22Rv1 (cell line): Measurements from ENCODE around the gene PLCXD1.

Experiments used
- ZFX ChIP-seq: fragments of 450-650 bp; IDR thresholded peaks from 2 replicates; pipeline ENCODE4 v1.6.1; 2017; ENCODE audit warnings: antibody characterized with exemption, borderline replicate concordance
- TF ChIP-seq, protein P1 (sequence below): fragments of 450-650 bp; IDR thresholded peaks from 2 replicates; pipeline ENCODE4 v1.5.1; 2017; ENCODE audit warnings: mild to moderate bottlenecking

GRCh38 chrX:313546-313945, 32.4 kb downstream of the PLCXD1 start:
- TF ChIP-seq, protein P1, sequence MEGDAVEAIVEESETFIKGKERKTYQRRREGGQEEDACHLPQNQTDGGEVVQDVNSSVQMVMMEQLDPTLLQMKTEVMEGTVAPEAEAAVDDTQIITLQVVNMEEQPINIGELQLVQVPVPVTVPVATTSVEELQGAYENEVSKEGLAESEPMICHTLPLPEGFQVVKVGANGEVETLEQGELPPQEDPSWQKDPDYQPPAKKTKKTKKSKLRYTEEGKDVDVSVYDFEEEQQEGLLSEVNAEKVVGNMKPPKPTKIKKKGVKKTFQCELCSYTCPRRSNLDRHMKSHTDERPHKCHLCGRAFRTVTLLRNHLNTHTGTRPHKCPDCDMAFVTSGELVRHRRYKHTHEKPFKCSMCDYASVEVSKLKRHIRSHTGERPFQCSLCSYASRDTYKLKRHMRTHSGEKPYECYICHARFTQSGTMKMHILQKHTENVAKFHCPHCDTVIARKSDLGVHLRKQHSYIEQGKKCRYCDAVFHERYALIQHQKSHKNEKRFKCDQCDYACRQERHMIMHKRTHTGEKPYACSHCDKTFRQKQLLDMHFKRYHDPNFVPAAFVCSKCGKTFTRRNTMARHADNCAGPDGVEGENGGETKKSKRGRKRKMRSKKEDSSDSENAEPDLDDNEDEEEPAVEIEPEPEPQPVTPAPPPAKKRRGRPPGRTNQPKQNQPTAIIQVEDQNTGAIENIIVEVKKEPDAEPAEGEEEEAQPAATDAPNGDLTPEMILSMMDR: no peak
- no peak for TF ChIP-seq ZFX
